ENCODE measurements around the gene LTBP1. TPM values are rescaled to one million over a fixed set of nuclear protein-coding genes. Genes with fewer than 3 reads are reported as not detected.

The LTBP1 gene
- total RNA-seq, 3 donors from 2014 or later (not counting 1 experiment from before 2014, with no cell fraction given) = 1.7 to 4.7 (median 3.5) TPM

DNA sequence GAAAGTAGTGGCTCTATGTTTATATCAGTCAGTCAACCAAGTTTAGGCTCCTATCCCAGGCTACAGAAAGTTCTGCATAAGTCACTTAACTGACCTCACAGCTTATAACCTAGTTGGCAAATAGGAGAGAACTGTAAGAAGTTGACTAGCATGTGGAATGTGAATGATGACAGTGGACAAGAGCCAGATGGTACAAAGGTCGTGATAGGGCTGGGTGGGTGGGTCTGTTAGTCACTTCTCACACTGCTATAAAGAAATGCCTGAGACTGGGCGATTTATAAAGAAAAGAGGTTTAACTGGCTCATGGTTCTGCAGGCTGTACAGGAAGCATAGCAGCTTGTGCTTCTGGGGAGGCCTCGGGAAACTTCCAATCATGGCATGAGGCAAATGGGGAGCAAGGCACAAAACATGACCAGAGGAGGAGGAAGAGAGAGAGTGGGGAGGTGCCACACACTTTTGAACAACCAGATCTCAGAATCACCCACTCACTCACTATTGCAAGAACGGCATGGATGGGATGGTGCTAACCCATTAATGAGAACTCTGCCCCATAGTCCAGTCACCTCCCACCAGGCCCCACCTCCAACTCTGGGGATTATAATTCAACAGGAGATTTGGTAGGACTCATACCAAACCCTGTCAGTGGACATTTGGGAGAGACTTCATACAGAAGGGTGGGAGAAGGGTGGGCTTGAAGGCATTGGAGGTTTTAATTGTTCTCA, 68.8 kb downstream of the LTBP1 start:
- no peak overlapping the region for H3K27ac ChIP-seq (ENCODE audit: low read length)
- no peaks in the 10 kb centered on the region for H3K9me3 ChIP-seq (ENCODE audit: control insufficient read depth, insufficient read depth, low read length)
- intact Hi-C loops (cut with micrococcal nuclease) = no loop called here
- Mint-ChIP-seq H3K4me3 (no peak overlapping the region), H3K4me1 (no peaks in the 10 kb centered on the region), H3K27me3 (ENCODE audit: low read depth in 2 of 2) (peaks cover 0 to 2% of the 10 kb centered on the region in 2 donors), H3K36me3 (no peaks in the 10 kb centered on the region), H3K27ac (no peak overlapping the region), H3K9me3 (no peaks in the 10 kb centered on the region)
- DNase-seq (no peak), ATAC-seq (no peak)
- no peaks in the 10 kb centered on the region for H3K4me1 ChIP-seq (ENCODE audit: control insufficient read depth, insufficient read depth, low read length)
- TF ChIP-seq CTCF (IDR thresholded peaks at IDR 0.05) = no peak
- WGBS (ENCODE audit: insufficient coverage) = 88% methylated on average over 4 of the region's 4 CpGs
- no peak overlapping the region for H3K4me3 ChIP-seq (ENCODE audit: low read length)
- H3K36me3 ChIP-seq (ENCODE audit: control insufficient read depth, insufficient read depth, low read length) = no peaks in the 10 kb centered on the region
- no peaks in the 10 kb centered on the region for H3K27me3 ChIP-seq (ENCODE audit: control insufficient read depth, insufficient read depth, low read length)

DNA sequence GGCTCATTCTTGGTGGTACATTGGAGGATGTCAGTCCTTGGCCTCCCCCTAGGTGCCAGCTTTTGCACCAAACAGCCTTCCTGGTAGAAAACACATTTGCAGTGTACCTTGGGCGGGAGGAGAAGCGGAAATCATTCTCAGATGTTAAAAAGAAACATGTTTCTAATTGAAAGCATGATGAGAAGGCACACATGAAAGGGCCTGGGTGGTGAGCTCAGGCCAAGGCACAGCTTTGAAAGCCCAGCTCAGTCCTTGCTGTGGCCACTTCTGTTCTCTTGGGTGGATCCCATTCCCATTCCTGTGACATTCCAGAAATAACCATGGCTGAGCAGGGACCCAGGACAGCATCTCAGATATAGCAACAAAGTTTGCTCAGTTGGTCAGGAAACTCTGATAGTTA, 71.5 kb downstream of the LTBP1 start:
- Mint-ChIP-seq H3K9me3 (no peaks in the 10 kb centered on the region), H3K27ac (no peak overlapping the region), H3K4me3 (no peak overlapping the region), H3K4me1 (no peaks in the 10 kb centered on the region), H3K27me3 (ENCODE audit: low read depth in 2 of 2) (peaks cover 7 to 22% of the 10 kb centered on the region in 2 donors), H3K36me3 (no peaks in the 10 kb centered on the region)
- Histone ChIP-seq H3K4me1 (ENCODE audit: control insufficient read depth, insufficient read depth, low read length) (no peaks in the 10 kb centered on the region), H3K27ac (ENCODE audit: low read length) (no peak overlapping the region), H3K4me3 (ENCODE audit: low read length) (no peak overlapping the region), H3K36me3 (ENCODE audit: control insufficient read depth, insufficient read depth, low read length) (no peaks in the 10 kb centered on the region), H3K9me3 (ENCODE audit: control insufficient read depth, insufficient read depth, low read length) (no peaks in the 10 kb centered on the region), H3K27me3 (ENCODE audit: control insufficient read depth, insufficient read depth, low read length) (no peaks in the 10 kb centered on the region)
- intact Hi-C loops (cut with micrococcal nuclease) = no loop called here
- no peak for DNase-seq
- no peak for TF ChIP-seq CTCF (IDR thresholded peaks at IDR 0.05)
- 85% methylated on average over 2 of the region's 2 CpGs for WGBS (ENCODE audit: insufficient coverage)
- no peak for ATAC-seq

DNA sequence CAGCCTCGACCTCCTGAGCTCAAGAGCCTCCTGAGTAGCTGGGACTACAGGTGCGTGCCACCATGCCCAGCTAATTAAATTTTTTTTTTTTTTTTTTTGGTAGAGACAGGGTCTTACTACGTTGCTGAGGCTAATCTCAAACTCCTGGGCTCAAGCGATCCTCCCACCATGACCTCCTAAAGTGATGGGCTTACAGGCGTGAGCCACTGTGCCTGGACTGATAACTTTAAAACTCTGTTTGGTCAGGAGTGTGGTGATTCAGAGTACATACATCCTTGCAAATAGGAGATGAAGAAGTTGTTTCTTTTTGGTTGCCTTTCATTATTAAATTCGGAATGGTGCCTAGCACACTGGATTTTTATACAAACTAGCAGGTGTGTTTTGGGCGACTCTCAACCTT, 73.0 kb downstream of the LTBP1 start:
- Histone ChIP-seq H3K4me1 (ENCODE audit: control insufficient read depth, insufficient read depth, low read length) (no peaks in the 10 kb centered on the region), H3K4me3 (ENCODE audit: low read length) (no peak overlapping the region), H3K9me3 (ENCODE audit: control insufficient read depth, insufficient read depth, low read length) (no peaks in the 10 kb centered on the region), H3K27me3 (ENCODE audit: control insufficient read depth, insufficient read depth, low read length) (no peaks in the 10 kb centered on the region), H3K27ac (ENCODE audit: low read length) (no peak overlapping the region), H3K36me3 (ENCODE audit: control insufficient read depth, insufficient read depth, low read length) (no peaks in the 10 kb centered on the region)
- ATAC-seq (no peak), DNase-seq (no peak)
- intact Hi-C loops (cut with micrococcal nuclease) = no loop called here
- 98% methylated on average over 6 of the region's 7 CpGs for WGBS (ENCODE audit: insufficient coverage)
- H3K4me3 Mint-ChIP-seq = no peak overlapping the region
- H3K27ac Mint-ChIP-seq = no peak overlapping the region
- H3K9me3 Mint-ChIP-seq = no peaks in the 10 kb centered on the region
- peaks cover 14 to 33% of the 10 kb centered on the region in 2 donors for H3K27me3 Mint-ChIP-seq (ENCODE audit: low read depth in 2 of 2)
- H3K4me1 Mint-ChIP-seq = no peaks in the 10 kb centered on the region
- H3K36me3 Mint-ChIP-seq = no peaks in the 10 kb centered on the region
- TF ChIP-seq CTCF (IDR thresholded peaks at IDR 0.05) = no peak

- Mint-ChIP-seq H3K4me1 (no peaks in the 10 kb centered on the region), H3K36me3 (no peaks in the 10 kb centered on the region), H3K4me3 (no peak overlapping the region), H3K27me3 (ENCODE audit: low read depth in 2 of 2) (peaks cover 14 to 33% of the 10 kb centered on the region in 2 donors), H3K9me3 (peaks cover 0 to 2% of the 10 kb centered on the region in 2 donors), H3K27ac (no peak overlapping the region)
- DNase-seq (no peak), ATAC-seq (no peak)
- TF ChIP-seq CTCF (IDR thresholded peaks at IDR 0.05) = no peak
- 87% methylated on average over 6 of the region's 6 CpGs for WGBS (ENCODE audit: insufficient coverage)
- Histone ChIP-seq H3K4me3 (ENCODE audit: low read length) (no peak overlapping the region), H3K27me3 (ENCODE audit: control insufficient read depth, insufficient read depth, low read length) (no peaks in the 10 kb centered on the region), H3K36me3 (ENCODE audit: control insufficient read depth, insufficient read depth, low read length) (no peaks in the 10 kb centered on the region), H3K4me1 (ENCODE audit: control insufficient read depth, insufficient read depth, low read length) (no peaks in the 10 kb centered on the region), H3K27ac (ENCODE audit: low read length) (no peak overlapping the region), H3K9me3 (ENCODE audit: control insufficient read depth, insufficient read depth, low read length) (no peaks in the 10 kb centered on the region)
- intact Hi-C loops (cut with micrococcal nuclease) = no loop called here
Measured at GRCh38 chr2:33020883-33021282, 74.1 kb downstream of the LTBP1 start.

All from natural killer cell (primary cell).